AG10803 (cell line): ENCODE measurements around the gene CDX2.

Experiments
- DNase-seq: peaks from one replicate; pipeline ENCODE4 v3.0.0; 2010; ENCODE audit warnings: low read depth
- H3K4me3 ChIP-seq: 2 replicates; pipeline ENCODE4 v1.5.1; 2011; ENCODE audit warnings: mild to moderate bottlenecking, low read length, control low read depth
- TF ChIP-seq, protein P1 (sequence below): conservative IDR thresholded peaks from 2 replicates; pipeline ENCODE4 v1.5.1; 2011; ENCODE audit warnings: mild to moderate bottlenecking, low read length, control low read depth, inconsistent platforms

The CDX2 gene

GRCh38 chr13:27979001-27979643, 10.0 kb upstream of the CDX2 start:
- TF ChIP-seq, protein P1, sequence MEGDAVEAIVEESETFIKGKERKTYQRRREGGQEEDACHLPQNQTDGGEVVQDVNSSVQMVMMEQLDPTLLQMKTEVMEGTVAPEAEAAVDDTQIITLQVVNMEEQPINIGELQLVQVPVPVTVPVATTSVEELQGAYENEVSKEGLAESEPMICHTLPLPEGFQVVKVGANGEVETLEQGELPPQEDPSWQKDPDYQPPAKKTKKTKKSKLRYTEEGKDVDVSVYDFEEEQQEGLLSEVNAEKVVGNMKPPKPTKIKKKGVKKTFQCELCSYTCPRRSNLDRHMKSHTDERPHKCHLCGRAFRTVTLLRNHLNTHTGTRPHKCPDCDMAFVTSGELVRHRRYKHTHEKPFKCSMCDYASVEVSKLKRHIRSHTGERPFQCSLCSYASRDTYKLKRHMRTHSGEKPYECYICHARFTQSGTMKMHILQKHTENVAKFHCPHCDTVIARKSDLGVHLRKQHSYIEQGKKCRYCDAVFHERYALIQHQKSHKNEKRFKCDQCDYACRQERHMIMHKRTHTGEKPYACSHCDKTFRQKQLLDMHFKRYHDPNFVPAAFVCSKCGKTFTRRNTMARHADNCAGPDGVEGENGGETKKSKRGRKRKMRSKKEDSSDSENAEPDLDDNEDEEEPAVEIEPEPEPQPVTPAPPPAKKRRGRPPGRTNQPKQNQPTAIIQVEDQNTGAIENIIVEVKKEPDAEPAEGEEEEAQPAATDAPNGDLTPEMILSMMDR = no peak
- no peak for DNase-seq
- H3K4me3 ChIP-seq = no peak overlapping the region

DNA sequence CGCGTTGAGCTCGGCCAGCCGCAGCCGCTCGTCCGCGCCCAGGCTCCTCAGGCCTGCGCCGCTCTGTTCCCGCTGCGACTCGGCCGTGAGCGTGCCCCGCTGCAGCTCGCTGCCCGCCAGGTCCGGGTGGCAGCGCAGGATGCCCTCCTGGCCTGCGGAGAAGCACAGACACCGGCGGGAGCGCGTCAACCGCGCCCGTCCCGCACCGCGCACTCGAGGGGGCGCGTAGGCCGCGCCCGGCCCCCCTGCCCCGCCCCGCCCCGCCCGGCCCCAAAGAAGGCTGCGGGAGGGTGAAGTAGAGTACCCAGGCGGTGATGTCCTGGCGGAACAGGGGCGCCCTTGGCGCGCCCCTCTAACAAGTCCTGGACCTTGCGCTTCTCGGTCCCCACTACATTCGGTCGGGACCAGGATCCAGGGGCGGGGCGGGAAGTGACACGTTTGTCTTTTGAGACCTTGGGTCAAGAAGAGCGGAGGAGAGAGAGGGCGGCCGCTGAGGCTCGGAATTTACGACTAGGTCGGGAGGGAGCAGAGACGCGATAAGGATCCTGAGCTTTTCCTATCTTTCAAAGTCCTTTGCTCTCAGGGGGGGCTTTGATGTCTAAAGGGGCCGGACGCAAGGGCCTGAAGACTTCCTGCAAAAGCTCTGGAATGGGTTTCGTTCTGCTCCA, 9.3 kb upstream of the CDX2 start:
- TF ChIP-seq, protein P1 = no peak
- no peak overlapping the region for H3K4me3 ChIP-seq
- DNase-seq = no peak

DNA sequence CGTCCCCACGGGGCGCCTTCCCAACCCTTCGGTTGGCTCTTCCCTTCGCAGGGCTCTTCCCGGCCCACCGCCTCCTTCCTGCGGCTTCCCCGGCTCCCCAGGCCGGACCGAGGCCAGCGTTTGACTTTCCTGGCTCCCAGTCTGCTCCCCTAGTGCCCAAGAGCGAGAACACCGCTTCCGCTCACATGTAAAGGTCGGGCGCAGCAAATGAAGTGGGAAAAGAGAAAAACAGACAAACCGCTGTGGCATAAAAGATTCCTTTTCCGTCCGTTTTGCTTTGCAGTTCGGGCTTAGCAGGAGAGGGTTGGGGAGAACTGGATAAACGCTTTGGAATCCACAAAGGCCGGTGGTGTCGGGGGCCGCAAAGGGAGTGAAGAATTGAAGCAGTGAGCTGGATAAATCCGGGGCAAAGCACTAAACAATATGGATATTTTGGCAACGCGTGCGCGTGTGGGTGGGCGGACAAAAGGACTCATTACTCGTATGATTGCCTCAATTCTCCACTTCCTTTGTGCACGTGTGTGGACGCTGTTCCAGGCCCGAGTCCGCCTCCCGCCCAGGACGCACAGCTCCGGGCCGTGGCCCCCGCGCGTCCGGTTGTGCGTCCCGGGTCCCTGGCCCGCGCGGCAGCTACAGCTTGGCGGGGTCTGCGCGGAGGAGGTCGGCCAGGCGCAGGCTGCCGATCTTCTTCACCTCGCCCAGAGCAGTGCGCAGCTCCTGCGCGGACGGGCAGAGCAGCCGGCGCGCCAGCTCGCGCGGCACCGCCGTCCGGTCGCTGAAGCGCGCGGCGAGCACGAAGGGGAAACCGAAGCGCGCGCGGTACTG, 8.6 kb upstream of the CDX2 start:
- no peak overlapping the region for H3K4me3 ChIP-seq
- DNase-seq = no peak
- TF ChIP-seq, protein P1 = no peak

GRCh38 chr13:27976362-27977091, 7.4 kb upstream of the CDX2 start:
- DNase-seq = no peak
- TF ChIP-seq, protein P1 = no peak
- H3K4me3 ChIP-seq = no peak overlapping the region

DNA sequence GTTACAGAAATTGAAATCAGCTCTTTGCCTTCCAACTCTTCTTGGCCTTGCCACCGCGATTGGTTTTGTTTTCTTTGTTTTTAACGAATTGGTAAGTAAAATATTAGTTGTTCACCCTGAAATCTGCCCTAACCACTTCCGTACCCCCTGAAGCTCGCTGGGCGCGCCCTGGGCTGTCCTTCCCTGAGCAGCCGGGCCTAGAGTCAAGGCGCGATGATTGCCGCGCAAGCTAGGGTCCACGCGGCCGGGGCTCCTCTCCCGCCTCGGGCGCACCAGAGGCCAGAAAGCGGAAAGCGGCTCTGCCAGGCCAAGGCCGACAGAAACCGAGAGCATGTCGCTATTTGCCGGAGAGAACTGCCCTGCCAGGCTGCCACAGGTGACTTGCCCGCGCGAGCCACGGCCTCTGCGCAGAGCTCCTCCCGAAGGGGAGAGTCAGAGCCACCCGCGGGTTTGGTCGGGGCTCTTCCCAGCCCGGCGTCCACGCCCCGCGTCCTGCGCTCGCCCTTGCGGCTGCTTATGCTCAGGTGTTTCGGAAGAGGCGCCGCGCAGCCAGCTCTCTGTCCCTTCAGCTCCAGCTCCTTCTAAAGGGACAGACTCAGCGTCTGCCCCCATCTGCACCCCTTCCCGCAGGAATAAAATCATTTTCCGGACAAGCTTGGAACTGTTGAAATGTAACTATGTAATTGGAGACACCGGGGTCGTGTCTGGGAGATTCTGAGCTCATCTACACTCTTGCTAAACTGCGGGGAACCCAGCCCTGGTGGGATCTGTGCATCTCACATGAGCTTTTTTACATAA, 6.6 kb upstream of the CDX2 start:
- TF ChIP-seq, protein P1 = no peak
- DNase-seq = no peak
- H3K4me3 ChIP-seq = no peak overlapping the region

DNA sequence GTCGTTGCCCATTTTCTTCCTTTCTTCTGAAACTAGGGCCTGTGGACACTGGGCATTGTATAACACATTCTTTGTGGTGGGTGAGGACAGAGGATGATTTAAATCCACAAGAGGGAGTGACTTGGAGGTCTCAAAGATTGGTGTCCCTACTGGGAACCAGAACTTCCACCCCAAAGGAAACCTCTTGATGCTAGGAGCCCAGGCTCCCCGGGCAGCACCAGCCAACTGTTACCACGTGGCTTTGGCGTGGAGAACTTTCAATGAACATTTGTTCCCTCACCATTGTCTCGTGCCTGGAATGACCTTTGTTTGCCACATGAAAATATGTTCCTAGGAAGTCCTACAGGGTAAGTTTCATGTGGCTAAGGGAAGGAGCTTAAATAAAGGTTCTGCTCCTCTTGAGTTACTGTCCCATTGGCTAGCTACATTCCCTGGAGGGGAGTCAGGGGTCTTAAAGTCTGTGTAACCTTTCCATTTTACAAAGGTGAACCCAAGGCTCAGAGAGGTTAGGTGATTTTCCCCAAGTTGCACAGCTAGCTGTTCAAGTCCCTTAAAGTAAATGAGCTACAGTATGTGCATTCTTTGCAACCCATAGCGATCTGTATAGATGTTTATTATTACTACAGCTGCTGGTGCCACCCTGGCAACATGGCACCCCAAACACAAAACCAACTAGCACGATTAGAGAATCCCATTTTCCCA, 5.0 kb upstream of the CDX2 start:
- TF ChIP-seq, protein P1 = no peak
- no peak for DNase-seq
- no peak overlapping the region for H3K4me3 ChIP-seq
